MM.1S (cell line): ENCODE results near the gene TNP2.
A peak's percentile ranks its signal among the peaks of the same experiment; 100 is the strongest.

Source experiments
- DNase-seq: peaks from one replicate; pipeline ENCODE4 v3.0.0-alpha.2; 2015
- H2AFZ ChIP-seq: fragments of 300-600 bp; sonication (generic); 2 replicates; pipeline ENCODE4 v1.6.0; 2016; ENCODE audit warnings: antibody characterized with exemption, low read length
- H3F3A ChIP-seq: fragments of 300-600 bp; sonication (generic); 2 replicates; pipeline ENCODE4 v1.6.1; 2016; ENCODE audit warnings: mild to moderate bottlenecking, antibody characterized with exemption, low read length, moderate library complexity, mixed read lengths; ENCODE audit not compliant: insufficient read depth
- H3K27ac ChIP-seq: fragments of 300-600 bp; sonication (generic); 2 replicates; pipeline ENCODE4 v1.5.1; 2016; ENCODE audit warnings: mild to moderate bottlenecking, low read length
- H3K27me3 ChIP-seq: fragments of 300-600 bp; sonication (generic); replicated peaks from 2 replicates; pipeline ENCODE4 v1.6.0; 2016; ENCODE audit warnings: low read length; ENCODE audit not compliant: insufficient read depth
- H3K36me3 ChIP-seq: fragments of 300-600 bp; sonication (generic); replicated peaks from 2 replicates; pipeline ENCODE4 v1.6.1; 2016; ENCODE audit warnings: mild to moderate bottlenecking, low read length, mixed read lengths; ENCODE audit not compliant: insufficient read depth
- H3K4me1 ChIP-seq: fragments of 300-600 bp; sonication (generic); 2 replicates; pipeline ENCODE4 v1.6.1; 2016; ENCODE audit warnings: low read length, mixed read lengths
- H3K4me2 ChIP-seq: fragments of 300-600 bp; sonication (generic); 2 replicates; pipeline ENCODE4 v1.6.0; 2016; ENCODE audit warnings: low read depth, low read length
- H3K4me3 ChIP-seq: fragments of 300-600 bp; sonication (generic); 2 replicates; pipeline ENCODE4 v1.5.1; 2016; ENCODE audit warnings: low read length, mixed read lengths
- H3K79me2 ChIP-seq: fragments of 300-600 bp; sonication (generic); 2 replicates; pipeline ENCODE4 v1.6.1; 2016; ENCODE audit warnings: mixed run types, low read length, mixed read lengths
- H3K9ac ChIP-seq: fragments of 300-600 bp; sonication (generic); 2 replicates; pipeline ENCODE4 v1.6.1; 2016; ENCODE audit warnings: low read length, mixed read lengths
- H3K9me2 ChIP-seq: fragments of 300-600 bp; sonication (generic); replicated peaks from 2 replicates; pipeline ENCODE4 v1.6.1; 2016; ENCODE audit warnings: mild to moderate bottlenecking, low read length, mixed read lengths; ENCODE audit not compliant: insufficient read depth
- H3K9me3 ChIP-seq: fragments of 300-600 bp; sonication (generic); replicated peaks from 2 replicates; pipeline ENCODE4 v1.6.1; 2016; ENCODE audit warnings: mild to moderate bottlenecking, low read length, mixed read lengths; ENCODE audit not compliant: insufficient read depth
- H4K20me1 ChIP-seq: fragments of 300-600 bp; sonication (generic); 2 replicates; pipeline ENCODE4 v1.6.1; 2016; ENCODE audit warnings: mild to moderate bottlenecking, low read length, moderate library complexity, mixed read lengths; ENCODE audit not compliant: insufficient read depth
- EZH2 ChIP-seq: fragments of 300-600 bp; sonication (generic); optimal IDR thresholded peaks from 2 replicates; pipeline ENCODE3; 2017; ENCODE audit warnings: low read depth, mild to moderate bottlenecking, antibody characterized with exemption, low read length, mixed read lengths
- EZH2phosphoT487 ChIP-seq: fragments of 300-600 bp; sonication (generic); IDR thresholded peaks from 2 replicates; pipeline ENCODE4 v1.6.1; 2018; ENCODE audit warnings: antibody characterized with exemption, low read length
- TF ChIP-seq, protein P1 (sequence below): fragments of 300-600 bp; sonication (generic); IDR thresholded peaks from 2 replicates; pipeline ENCODE4 v1.5.1; 2016; ENCODE audit warnings: antibody characterized with exemption, low read length, mixed read lengths

TNP2 gene

DNA sequence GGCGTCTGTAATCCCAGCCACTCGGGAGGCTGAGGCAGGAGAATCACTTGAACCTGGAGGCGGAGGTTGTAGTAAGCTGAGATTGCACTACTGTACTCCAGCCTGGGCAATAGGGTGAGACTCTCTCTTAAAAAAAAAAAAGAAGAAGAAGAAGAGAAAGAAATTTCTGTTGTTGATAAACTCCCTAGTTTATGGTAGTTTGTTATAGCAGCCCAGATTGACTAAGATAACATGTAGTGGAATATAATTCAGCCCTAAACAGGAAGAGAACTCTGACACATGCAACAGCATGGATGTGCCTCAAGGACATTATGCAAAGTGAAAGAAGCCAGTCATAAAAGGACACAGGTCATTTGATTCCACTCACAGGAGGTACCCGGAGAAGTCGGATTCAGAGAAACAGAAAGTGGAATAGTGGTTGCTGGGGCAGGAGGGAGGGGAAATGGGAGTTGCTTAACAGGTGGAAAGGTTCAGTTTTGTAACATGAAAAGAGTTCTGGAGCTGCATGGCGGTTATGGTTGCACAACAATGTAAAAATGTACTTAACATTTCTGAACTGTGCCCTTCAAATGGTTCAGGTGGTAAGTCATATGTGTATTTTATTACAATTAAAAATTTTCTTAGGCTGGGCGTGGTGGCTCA is 38.0 kb upstream of the TNP2 start:
- no peaks in the 10 kb centered on the region for H3K36me3 ChIP-seq
- peaks cover 40% of the 10 kb centered on the region for H3K4me1 ChIP-seq
- no peak overlapping the region for H3K27ac ChIP-seq
- H3K9me2 ChIP-seq: no peaks in the 10 kb centered on the region
- no peaks in the 10 kb centered on the region for H3K79me2 ChIP-seq
- H3F3A ChIP-seq: peaks cover 43% of the 10 kb centered on the region
- no peaks in the 10 kb centered on the region for H3K27me3 ChIP-seq
- no peak overlapping the region for H3K4me3 ChIP-seq
- DNase-seq: no peak
- no peak for TF ChIP-seq EZH2phosphoT487
- TF ChIP-seq EZH2: no peak
- TF ChIP-seq, protein P1, sequence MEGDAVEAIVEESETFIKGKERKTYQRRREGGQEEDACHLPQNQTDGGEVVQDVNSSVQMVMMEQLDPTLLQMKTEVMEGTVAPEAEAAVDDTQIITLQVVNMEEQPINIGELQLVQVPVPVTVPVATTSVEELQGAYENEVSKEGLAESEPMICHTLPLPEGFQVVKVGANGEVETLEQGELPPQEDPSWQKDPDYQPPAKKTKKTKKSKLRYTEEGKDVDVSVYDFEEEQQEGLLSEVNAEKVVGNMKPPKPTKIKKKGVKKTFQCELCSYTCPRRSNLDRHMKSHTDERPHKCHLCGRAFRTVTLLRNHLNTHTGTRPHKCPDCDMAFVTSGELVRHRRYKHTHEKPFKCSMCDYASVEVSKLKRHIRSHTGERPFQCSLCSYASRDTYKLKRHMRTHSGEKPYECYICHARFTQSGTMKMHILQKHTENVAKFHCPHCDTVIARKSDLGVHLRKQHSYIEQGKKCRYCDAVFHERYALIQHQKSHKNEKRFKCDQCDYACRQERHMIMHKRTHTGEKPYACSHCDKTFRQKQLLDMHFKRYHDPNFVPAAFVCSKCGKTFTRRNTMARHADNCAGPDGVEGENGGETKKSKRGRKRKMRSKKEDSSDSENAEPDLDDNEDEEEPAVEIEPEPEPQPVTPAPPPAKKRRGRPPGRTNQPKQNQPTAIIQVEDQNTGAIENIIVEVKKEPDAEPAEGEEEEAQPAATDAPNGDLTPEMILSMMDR: no peak
- no peak overlapping the region for H2AFZ ChIP-seq
- H3K9me3 ChIP-seq: no peaks in the 10 kb centered on the region
- no peak overlapping the region for H3K9ac ChIP-seq
- no peak overlapping the region for H3K4me2 ChIP-seq
- no peaks in the 10 kb centered on the region for H4K20me1 ChIP-seq

DNA sequence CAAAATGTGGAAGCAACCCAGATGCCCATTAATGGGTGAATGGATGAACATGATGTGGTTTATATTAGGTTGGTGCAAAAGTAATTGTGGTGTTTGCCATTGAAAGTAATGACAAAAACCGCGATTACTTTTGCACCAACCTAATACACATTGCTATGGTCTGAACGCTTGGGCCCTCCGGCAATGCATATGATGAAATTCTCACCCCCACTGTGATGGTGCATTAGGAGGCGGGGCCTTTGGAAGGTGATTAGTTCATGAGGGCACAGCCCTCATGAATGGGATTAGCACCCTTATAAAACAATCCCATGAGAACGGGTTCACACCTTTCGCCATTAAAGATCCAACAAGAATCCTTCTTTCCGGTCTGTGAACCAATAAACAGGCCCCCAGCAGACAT is 37.3 kb upstream of the TNP2 start:
- Histone ChIP-seq H4K20me1 (no peaks in the 10 kb centered on the region), H3K79me2 (no peaks in the 10 kb centered on the region), H3K27me3 (no peaks in the 10 kb centered on the region), H3K9me2 (no peaks in the 10 kb centered on the region), H3K4me2 (no peak overlapping the region), H3K27ac (no peak overlapping the region), H3K9ac (no peak overlapping the region), H3K4me3 (no peak overlapping the region), H3K36me3 (no peaks in the 10 kb centered on the region), H3F3A (peaks cover 38% of the 10 kb centered on the region), H3K4me1 (peaks cover 35% of the 10 kb centered on the region), H2AFZ (no peak overlapping the region), H3K9me3 (no peaks in the 10 kb centered on the region)
- no peak for DNase-seq
- TF ChIP-seq EZH2 (no peak), EZH2phosphoT487 (no peak)
- TF ChIP-seq, protein P1: no peak

DNA sequence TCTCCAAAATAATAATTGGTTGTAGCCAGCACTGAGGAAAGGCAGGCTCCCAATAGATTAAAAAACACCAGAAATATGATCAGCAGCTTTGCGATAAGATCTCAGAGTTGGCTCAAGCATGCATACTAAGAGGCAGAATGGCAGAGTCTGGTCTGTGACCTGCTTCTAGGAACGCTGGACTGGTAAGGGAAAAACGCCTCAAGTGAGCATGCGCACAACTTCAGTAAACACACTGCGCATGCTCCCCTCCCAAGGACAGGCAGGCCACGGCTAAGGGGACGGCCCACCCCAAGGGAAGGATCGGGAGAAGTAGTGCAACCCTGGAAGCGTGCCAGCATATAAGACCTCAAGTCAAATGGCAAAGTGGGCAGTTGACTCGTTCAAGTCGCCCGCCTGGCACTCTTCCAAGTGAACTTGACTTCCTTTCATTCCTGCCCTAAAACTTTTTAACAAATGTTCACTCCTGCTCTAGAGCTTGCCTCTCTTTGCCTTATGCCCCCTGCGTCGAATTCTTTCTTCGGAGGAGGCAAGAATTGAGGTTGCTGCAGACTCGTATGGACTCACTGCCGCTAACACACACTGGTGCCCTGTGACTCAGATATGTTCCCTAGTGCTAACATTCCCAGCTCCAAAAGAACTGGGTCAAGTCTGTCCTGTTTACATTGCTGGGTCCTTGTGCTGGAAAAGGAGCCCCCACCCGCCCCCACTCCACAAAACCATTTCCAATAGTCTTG is 34.4 kb upstream of the TNP2 start:
- no peaks in the 10 kb centered on the region for H4K20me1 ChIP-seq
- peaks cover 15% of the 10 kb centered on the region for H3K4me1 ChIP-seq
- no peaks in the 10 kb centered on the region for H3K79me2 ChIP-seq
- 0 out of 2 replicates have a peak, but pooled peaks cover 4% of the 10 kb centered on the region for H3K27me3 ChIP-seq
- H2AFZ ChIP-seq: no peak overlapping the region
- peak overlapping the region; percentile 36; the same call in 1 of the 2 replicates for H3K27ac ChIP-seq
- no peaks in the 10 kb centered on the region for H3K36me3 ChIP-seq
- H3K9me2 ChIP-seq: no peaks in the 10 kb centered on the region
- H3K9me3 ChIP-seq: no peaks in the 10 kb centered on the region
- TF ChIP-seq EZH2: no peak
- TF ChIP-seq, protein P1: no peak
- TF ChIP-seq EZH2phosphoT487: no peak
- H3K4me3 ChIP-seq: no peak overlapping the region
- H3K9ac ChIP-seq: no peak overlapping the region; the same call in 1 of the 2 replicates
- DNase-seq: no peak
- no peak overlapping the region for H3K4me2 ChIP-seq
- peaks cover 14% of the 10 kb centered on the region; the same call in 1 of the 2 replicates for H3F3A ChIP-seq
